OCI-LY1 (cell line): Measurements from ENCODE around the gene CLEC5A.

ENCODE experiments used
- CTCF ChIP-seq: fragments of 200-600 bp; sonication (generic), shearing (Covaris generic); IDR thresholded peaks from 2 replicates; pipeline ENCODE4 v1.5.1; 2017; ENCODE audit warnings: mild to moderate bottlenecking, antibody characterized with exemption, low read length, moderate library complexity, mixed read lengths
- EZH2 ChIP-seq: fragments of 200-600 bp; sonication (generic), shearing (Covaris generic); IDR thresholded peaks from 2 replicates; pipeline ENCODE4 v1.8.0; 2017; ENCODE audit warnings: borderline replicate concordance, mixed run types, mild to moderate bottlenecking, antibody characterized with exemption, low read length, moderate library complexity, mixed read lengths

- no peak for TF ChIP-seq CTCF
- TF ChIP-seq EZH2, result no peak
Observed at GRCh38 chr7:141877365-141877764, 69.4 kb downstream of the CLEC5A start.
